ENCODE measurements around the gene CPLX1.

DNA sequence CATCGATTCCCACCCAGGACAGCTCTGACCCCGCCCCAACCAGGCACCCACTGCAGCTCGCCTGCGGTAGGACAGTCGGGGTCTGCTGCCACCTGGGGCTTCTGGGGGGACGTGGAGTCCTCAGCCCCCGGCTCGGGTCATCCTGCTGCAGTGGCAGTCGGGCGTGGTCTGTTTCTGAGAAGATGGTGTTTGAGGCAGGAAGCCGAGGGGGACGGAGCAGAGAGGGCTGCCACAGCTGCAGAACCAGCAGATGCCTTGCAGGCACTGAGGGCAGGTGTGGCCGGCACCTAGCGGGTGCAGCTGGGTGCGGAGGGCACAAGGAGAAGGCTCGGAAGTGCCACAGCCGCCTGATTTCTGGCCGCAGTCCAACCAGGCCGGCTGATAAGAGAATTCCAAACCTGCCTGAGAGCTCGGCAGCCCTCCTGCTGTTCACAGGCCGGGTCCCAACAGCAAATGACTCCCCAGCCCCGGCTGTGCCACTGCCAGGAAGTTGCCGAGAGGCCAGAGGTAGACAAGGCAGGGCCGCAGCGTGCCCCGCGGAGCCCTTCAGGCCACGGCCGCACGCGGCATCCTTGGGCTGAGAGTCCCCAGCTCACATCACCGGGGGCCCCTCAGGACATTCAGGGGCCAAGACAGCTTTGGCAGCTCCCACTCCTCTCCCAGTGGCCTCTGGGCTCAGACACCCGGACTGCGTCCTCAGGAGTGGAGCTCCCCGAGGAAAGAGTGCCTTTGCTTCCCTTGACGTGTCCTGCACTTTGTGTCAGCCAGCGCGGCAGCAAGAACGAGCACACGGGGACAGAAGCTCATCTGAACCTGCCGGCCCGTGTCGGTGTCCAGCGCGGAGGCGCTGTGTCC, 9.4 kb upstream of the CPLX1 start:
- TF ChIP-seq CTCF (conservative IDR thresholded peaks at IDR 0.05; ENCODE audit: low read length) (no peak), EZH2phosphoT487 (IDR thresholded peaks at IDR 0.05; ENCODE audit: borderline replicate concordance, low read depth, low read length) (no peak)
